ENCODE data around the gene VEPH1.

The VEPH1 gene

GRCh38 chr3:157534725-157535161 lies 31.5 kb upstream of the VEPH1 start:
- TF ChIP-seq GABPA (IDR thresholded peaks at IDR 0.05; ENCODE audit: low read depth) (no peak), SPI1 (IDR thresholded peaks at IDR 0.05; ENCODE audit: borderline replicate concordance, low read depth) (no peak), REST (IDR thresholded peaks at IDR 0.05; ENCODE audit: insufficient replicate concordance, low read depth) (no peak), CTCF (IDR thresholded peaks at IDR 0.05; ENCODE audit: insufficient read depth, low read length) (no peak), POLR2AphosphoS5 (IDR thresholded peaks at IDR 0.05; ENCODE audit: low read depth) (no peak)
- no peak for DNase-seq (ENCODE audit: low read depth in 1 of 2, low spot score in 1 of 2)
- Histone ChIP-seq H3K27ac (replicated peaks) (no peak overlapping the region), H3K27me3 (ENCODE audit: insufficient read depth, poor library complexity, severe bottlenecking) (no peaks in the 10 kb centered on the region), H3K4me3 (replicated peaks; ENCODE audit: insufficient read depth, low read length) (no peak overlapping the region)

- no peaks in the 10 kb centered on the region for H3K27me3 ChIP-seq (ENCODE audit: insufficient read depth, poor library complexity, severe bottlenecking)
- no peak overlapping the region for H3K27ac ChIP-seq (replicated peaks)
- no peak for TF ChIP-seq CTCF (IDR thresholded peaks at IDR 0.05; ENCODE audit: insufficient read depth, low read length)
- TF ChIP-seq GABPA (IDR thresholded peaks at IDR 0.05; ENCODE audit: low read depth): no peak
- no peak for TF ChIP-seq REST (IDR thresholded peaks at IDR 0.05; ENCODE audit: insufficient replicate concordance, low read depth)
- TF ChIP-seq SPI1 (IDR thresholded peaks at IDR 0.05; ENCODE audit: borderline replicate concordance, low read depth): no peak
- H3K4me3 ChIP-seq (replicated peaks; ENCODE audit: insufficient read depth, low read length): no peak overlapping the region
- DNase-seq (ENCODE audit: low read depth in 1 of 2, low spot score in 1 of 2): no peak
Measured at GRCh38 chr3:157533298-157534070, 30.3 kb upstream of the VEPH1 start.

DNA sequence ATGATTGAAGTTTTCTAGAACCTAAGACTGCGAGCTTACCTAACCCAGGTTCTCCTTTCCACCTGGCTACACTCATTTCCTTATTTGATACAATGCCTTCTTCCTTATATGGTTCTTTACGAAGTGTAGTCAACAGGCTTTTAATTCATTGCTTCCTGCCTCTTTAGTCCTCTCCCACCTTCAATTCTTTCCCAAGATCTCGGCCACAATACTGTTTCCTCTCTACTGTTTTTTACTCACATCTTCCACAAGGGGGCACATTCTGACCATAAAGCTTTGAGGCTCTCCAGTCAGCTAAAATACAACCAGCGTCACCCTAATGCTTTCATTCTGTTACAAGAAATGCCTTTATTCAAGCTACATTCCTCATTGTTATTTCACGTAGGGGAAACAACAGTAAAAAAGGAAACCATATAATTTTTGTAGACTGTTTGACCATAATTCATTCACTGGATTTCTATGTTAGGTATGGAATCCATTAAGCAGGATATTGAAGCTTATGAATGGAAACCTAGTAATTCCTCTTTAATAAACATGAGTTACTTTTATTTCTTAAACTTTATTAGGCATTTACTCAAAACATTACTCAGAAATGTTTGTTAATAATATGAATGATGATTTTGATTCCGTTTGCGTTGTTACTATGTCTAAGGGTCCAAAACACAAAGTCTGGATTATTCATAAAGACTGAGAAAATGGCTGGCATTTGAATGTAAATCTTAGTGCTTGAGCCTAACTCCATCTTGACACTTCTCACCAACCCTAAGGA lies 29.5 kb upstream of the VEPH1 start:
- Histone ChIP-seq H3K27me3 (ENCODE audit: insufficient read depth, poor library complexity, severe bottlenecking) (no peaks in the 10 kb centered on the region), H3K27ac (replicated peaks) (no peak overlapping the region)
- TF ChIP-seq SPI1 (IDR thresholded peaks at IDR 0.05; ENCODE audit: borderline replicate concordance, low read depth) (peak; percentile 7; the same call in 1 of the 2 replicates), POLR2AphosphoS5 (IDR thresholded peaks at IDR 0.05; ENCODE audit: low read depth) (no peak), REST (IDR thresholded peaks at IDR 0.05; ENCODE audit: insufficient replicate concordance, low read depth) (no peak), GABPA (IDR thresholded peaks at IDR 0.05; ENCODE audit: low read depth) (no peak), CTCF (IDR thresholded peaks at IDR 0.05; ENCODE audit: insufficient read depth, low read length) (peak; percentile 32)

More for the DNA sequence above, 29.5 kb upstream of the VEPH1 start:
- peak; percentile 14 to 62 for DNase-seq (ENCODE audit: low read depth in 1 of 2, low spot score in 1 of 2)
- no peak overlapping the region for H3K4me3 ChIP-seq (replicated peaks; ENCODE audit: insufficient read depth, low read length)
